Mesenchymal stem cell (in vitro differentiated cells and primary cell): Measurements from ENCODE around the gene UEVLD.

Experiments
- DNase-seq: peaks from one replicate; pipeline ENCODE4 v3.0.0-alpha.2; 2013
- H2AFZ ChIP-seq: one replicate; pipeline ENCODE4 v1.6.1; 2013; ENCODE audit warnings: low read depth, mild to moderate bottlenecking, control low read depth, inconsistent platforms, low read length, moderate library complexity
- H2AK5ac ChIP-seq: 2 replicates; pipeline ENCODE4 v1.6.1; 2013; ENCODE audit warnings: low read length, moderate library complexity, mild to moderate bottlenecking, inconsistent platforms; ENCODE audit not compliant: severe bottlenecking
- H2BK120ac ChIP-seq: one replicate; pipeline ENCODE4 v1.6.1; 2013; ENCODE audit warnings: low read depth, mild to moderate bottlenecking, inconsistent platforms, low read length, moderate library complexity
- H2BK12ac ChIP-seq, 2 experiments: one replicate each; pipeline ENCODE4 v1.6.1; 2013; ENCODE audit warnings: inconsistent platforms in 2 of 2, low read length in 2 of 2, mild to moderate bottlenecking in 2 of 2, moderate library complexity in 2 of 2, control low read depth in 1 of 2
- H2BK15ac ChIP-seq: one replicate; pipeline ENCODE4 v1.6.1; 2013; ENCODE audit warnings: mild to moderate bottlenecking, low read depth, inconsistent platforms; ENCODE audit not compliant: poor library complexity, severe bottlenecking
- H2BK5ac ChIP-seq: 2 replicates; pipeline ENCODE4 v1.6.1; 2013; ENCODE audit warnings: low read depth, mild to moderate bottlenecking, low read length, control low read depth, inconsistent platforms; ENCODE audit not compliant: poor library complexity, severe bottlenecking
- H3K14ac ChIP-seq, 2 experiments: one replicate each; pipeline ENCODE4 v1.6.1; 2013; ENCODE audit warnings: inconsistent platforms in 2 of 2, low read length in 2 of 2, control low read depth in 1 of 2, mild to moderate bottlenecking in 1 of 2, moderate library complexity in 1 of 2
- H3K18ac ChIP-seq, 2 experiments: one replicate each; pipeline ENCODE4 v1.6.1; 2013; ENCODE audit warnings: inconsistent platforms in 2 of 2, low read length in 2 of 2, control low read depth in 1 of 2, low read depth in 1 of 2, mild to moderate bottlenecking in 1 of 2
- H3K23ac ChIP-seq, 2 experiments: one replicate each; pipeline ENCODE4 v1.6.1; 2013; ENCODE audit warnings: inconsistent platforms in 2 of 2, low read length in 2 of 2, mild to moderate bottlenecking in 2 of 2, moderate library complexity in 2 of 2, control low read depth in 1 of 2
- H3K27ac ChIP-seq: 2 replicates; pipeline ENCODE4 v1.5.1; 2013; ENCODE audit warnings: mild to moderate bottlenecking, moderate library complexity, low read length, control low read depth, inconsistent platforms; ENCODE audit not compliant: poor library complexity, severe bottlenecking
- H3K27me3 ChIP-seq, 2 experiments: 2 replicates each; pipeline versions ENCODE4 v1.6.1 to v1.7.0; 2013; ENCODE audit warnings: low read length in 2 of 2, mild to moderate bottlenecking in 2 of 2, moderate library complexity in 2 of 2, control low read depth in 1 of 2, inconsistent platforms in 1 of 2; ENCODE audit not compliant: control insufficient read depth in 1 of 2, insufficient read depth in 1 of 2
- H3K36me3 ChIP-seq, 2 experiments: 2 replicates each; pipeline versions ENCODE4 v1.6.1 to v1.7.0; 2013; ENCODE audit warnings: low read length in 2 of 2, control low read depth in 1 of 2, inconsistent platforms in 1 of 2, low read depth in 1 of 2, mild to moderate bottlenecking in 1 of 2; ENCODE audit not compliant: insufficient read depth in 2 of 2, control insufficient read depth in 1 of 2
- H3K4ac ChIP-seq, 2 experiments: one replicate each; pipeline ENCODE4 v1.6.1; 2013; ENCODE audit warnings: inconsistent platforms in 2 of 2, low read length in 2 of 2, mild to moderate bottlenecking in 2 of 2, moderate library complexity in 2 of 2, control low read depth in 1 of 2, low read depth in 1 of 2
- H3K4me1 ChIP-seq: 2 replicates; pipeline ENCODE4 v1.6.1; 2013; ENCODE audit warnings: low read depth, low read length, control low read depth; ENCODE audit not compliant: control insufficient read depth, insufficient read depth
- H3K4me2 ChIP-seq: 2 replicates; pipeline ENCODE4 v1.6.1; 2013; ENCODE audit warnings: low read length, mild to moderate bottlenecking, inconsistent platforms; ENCODE audit not compliant: poor library complexity, severe bottlenecking
- H3K4me3 ChIP-seq, 2 experiments: 2 replicates each; pipeline versions ENCODE4 v1.5.1 to v1.7.0; 2013; ENCODE audit warnings: low read length in 2 of 2, mild to moderate bottlenecking in 2 of 2, control low read depth in 1 of 2, low read depth in 1 of 2; ENCODE audit not compliant: insufficient read depth in 1 of 2
- H3K79me1 ChIP-seq: replicated peaks from 2 replicates; pipeline ENCODE4 v1.6.1; 2013; ENCODE audit warnings: mild to moderate bottlenecking, control low read depth, low read length, inconsistent platforms; ENCODE audit not compliant: poor library complexity, severe bottlenecking
- H3K9ac ChIP-seq: 2 replicates; pipeline ENCODE4 v1.7.0; 2013; ENCODE audit warnings: mild to moderate bottlenecking, low read length, moderate library complexity
- H3K9me3 ChIP-seq: 2 replicates; pipeline ENCODE4 v1.7.0; 2013; ENCODE audit warnings: mild to moderate bottlenecking, low read length; ENCODE audit not compliant: control insufficient read depth
- H4K8ac ChIP-seq: one replicate; pipeline ENCODE4 v1.6.1; 2013; ENCODE audit warnings: inconsistent platforms, mild to moderate bottlenecking, low read length, moderate library complexity
- H4K91ac ChIP-seq: one replicate; pipeline ENCODE4 v1.6.1; 2013; ENCODE audit warnings: mild to moderate bottlenecking, low read length, inconsistent platforms
- WGBS: methylation state at CpG from one replicate; pipeline ENCODE4 v1.1.7; 2013; ENCODE audit warnings: mixed read lengths; 5-methylcytosine and 5-hydroxymethylcytosine counted together

The UEVLD gene

GRCh38 chr11:18580113-18580766 lies 8.3 kb downstream of the UEVLD start:
- no peaks in the 10 kb centered on the region for H3K9me3 ChIP-seq
- no peak overlapping the region for H3K9ac ChIP-seq
- H2BK5ac ChIP-seq, result no peak overlapping the region
- H2AK5ac ChIP-seq, result no peak overlapping the region
- no peak overlapping the region for H3K23ac ChIP-seq
- no peak overlapping the region for H3K4me2 ChIP-seq
- H2AFZ ChIP-seq, result no peak overlapping the region
- peaks cover 1% of the 10 kb centered on the region for H3K4me1 ChIP-seq
- no peak overlapping the region for H2BK120ac ChIP-seq
- no peak overlapping the region for H3K18ac ChIP-seq
- no peaks in the 10 kb centered on the region for H3K27me3 ChIP-seq
- no peak overlapping the region for H2BK15ac ChIP-seq
- peaks cover 12 to 36% of the 10 kb centered on the region in 2 experiments for H3K36me3 ChIP-seq
- no peak overlapping the region for H2BK12ac ChIP-seq
- DNase-seq, result no peak
- WGBS, result 100% methylated on average over 1 of the region's 2 CpGs
- H3K79me1 ChIP-seq, result peaks cover 16% of the 10 kb centered on the region
- no peak overlapping the region for H3K4me3 ChIP-seq
- H3K4ac ChIP-seq, result no peak overlapping the region
- H3K27ac ChIP-seq, result no peak overlapping the region
- no peak overlapping the region for H4K91ac ChIP-seq
- H3K14ac ChIP-seq, result no peak overlapping the region
- no peak overlapping the region for H4K8ac ChIP-seq

DNA sequence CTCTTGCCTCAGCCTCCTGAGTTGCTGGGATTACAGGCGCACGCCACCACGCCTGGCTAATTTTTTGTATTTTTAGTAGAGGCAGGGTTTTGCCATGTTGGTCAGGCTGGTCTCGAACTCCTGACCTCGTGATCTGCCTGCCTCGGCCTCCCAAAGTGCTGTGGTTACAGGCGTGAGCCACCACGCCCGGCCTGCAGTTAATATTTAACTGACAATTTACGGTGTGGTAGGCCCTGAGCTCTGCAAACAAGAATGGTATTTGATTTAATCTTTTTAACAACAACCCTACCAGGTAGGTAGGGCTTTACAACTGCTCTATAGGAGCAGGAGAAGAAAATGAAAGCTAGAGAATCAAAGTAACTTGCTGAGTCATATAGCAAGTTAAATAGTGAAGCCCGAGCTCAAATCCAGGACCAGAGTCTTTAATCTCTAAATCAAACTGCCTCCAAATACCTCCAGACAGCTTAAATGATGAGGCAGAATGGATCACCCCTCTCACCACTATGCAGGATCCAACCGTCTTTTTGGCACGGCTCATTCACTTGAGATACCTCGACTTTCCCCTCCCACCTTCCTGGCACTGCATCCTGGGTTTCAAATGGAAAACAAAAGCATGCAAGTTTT lies 9.4 kb downstream of the UEVLD start:
- no peak overlapping the region for H2BK120ac ChIP-seq
- H3K4me3 ChIP-seq, result no peak overlapping the region
- H3K14ac ChIP-seq, result no peak overlapping the region
- H3K9ac ChIP-seq, result no peak overlapping the region
- H4K8ac ChIP-seq, result no peak overlapping the region
- no peaks in the 10 kb centered on the region for H3K27me3 ChIP-seq
- H2BK12ac ChIP-seq, result no peak overlapping the region
- peaks cover 12 to 45% of the 10 kb centered on the region in 2 experiments for H3K36me3 ChIP-seq
- H2BK15ac ChIP-seq, result no peak overlapping the region
- peaks cover 14% of the 10 kb centered on the region for H3K79me1 ChIP-seq
- peak overlapping the region; percentile 43 for H3K27ac ChIP-seq
- no peak for DNase-seq
- H3K9me3 ChIP-seq, result no peaks in the 10 kb centered on the region
- no peak overlapping the region for H3K23ac ChIP-seq
- 90% methylated on average over 13 of the region's 14 CpGs for WGBS
- no peak overlapping the region for H3K18ac ChIP-seq
- no peak overlapping the region for H4K91ac ChIP-seq
- H2BK5ac ChIP-seq, result no peak overlapping the region
- no peak overlapping the region for H2AK5ac ChIP-seq
- H3K4ac ChIP-seq, result no peak overlapping the region
- H3K4me1 ChIP-seq, result peaks cover 1% of the 10 kb centered on the region
- H3K4me2 ChIP-seq, result no peak overlapping the region
- H2AFZ ChIP-seq, result no peak overlapping the region

DNA sequence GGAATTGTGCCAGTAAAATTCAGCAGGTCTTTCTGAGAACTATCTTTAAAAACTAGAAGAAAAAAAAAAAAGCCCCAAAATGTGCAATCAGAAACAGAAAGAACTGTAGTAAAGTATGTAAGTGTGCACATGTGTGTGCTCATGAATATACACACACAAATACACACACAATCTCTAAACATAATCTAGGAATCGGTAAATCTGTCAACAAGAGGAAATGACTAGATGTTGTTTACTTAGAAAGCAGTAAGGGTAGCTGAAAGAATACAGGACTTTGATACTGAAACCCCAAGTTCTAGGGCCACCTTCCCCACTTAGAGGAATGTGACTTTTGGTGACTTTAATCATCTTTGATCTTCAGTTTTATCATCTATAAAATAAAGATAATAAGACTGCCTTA lies 13.2 kb downstream of the UEVLD start:
- Histone ChIP-seq H4K91ac (no peak overlapping the region), H2BK15ac (no peak overlapping the region), H3K4ac (no peak overlapping the region), H3K36me3 (peaks cover 16 to 75% of the 10 kb centered on the region in 2 experiments), H3K18ac (no peak overlapping the region), H3K4me2 (no peak overlapping the region), H3K27me3 (no peaks in the 10 kb centered on the region), H3K27ac (no peak overlapping the region), H2AK5ac (no peak overlapping the region), H3K9ac (no peak overlapping the region), H2BK120ac (no peak overlapping the region), H3K4me3 (no peak overlapping the region), H4K8ac (no peak overlapping the region), H2BK5ac (no peak overlapping the region), H3K23ac (no peak overlapping the region), H2AFZ (no peak overlapping the region), H3K79me1 (peaks cover 17% of the 10 kb centered on the region), H3K9me3 (no peaks in the 10 kb centered on the region), H2BK12ac (no peak overlapping the region), H3K14ac (no peak overlapping the region), H3K4me1 (peaks cover 1% of the 10 kb centered on the region)
- peak; percentile 10 for DNase-seq
- WGBS, result no CpG with 5 or more reads among the region's 1 CpG

- peaks cover 2% of the 10 kb centered on the region for H3K4me1 ChIP-seq
Measured at GRCh38 chr11:18567081-18567480, 21.5 kb downstream of the UEVLD start.

More at GRCh38 chr11:18567081-18567480, 21.5 kb downstream of the UEVLD start:
- Histone ChIP-seq H3K4me2 (no peak overlapping the region), H3K23ac (no peak overlapping the region), H3K79me1 (peaks cover 13% of the 10 kb centered on the region), H3K4ac (no peak overlapping the region), H2AK5ac (no peak overlapping the region), H2AFZ (no peak overlapping the region), H3K27ac (no peak overlapping the region), H4K91ac (no peak overlapping the region), H3K4me3 (no peak overlapping the region), H2BK12ac (no peak overlapping the region), H3K18ac (no peak overlapping the region), H3K14ac (no peak overlapping the region), H3K9me3 (no peaks in the 10 kb centered on the region), H3K9ac (peak overlapping the region; percentile 24), H2BK5ac (no peak overlapping the region), H2BK120ac (no peak overlapping the region), H4K8ac (no peak overlapping the region), H3K27me3 (no peaks in the 10 kb centered on the region), H2BK15ac (no peak overlapping the region), H3K36me3 (peaks cover 19 to 52% of the 10 kb centered on the region in 2 experiments)
- 71% methylated on average over 2 of the region's 3 CpGs for WGBS
- no peak for DNase-seq
